ENCODE results near the gene CCDC47. TPM values are rescaled to one million over a fixed set of nuclear protein-coding genes. Genes with fewer than 3 reads are reported as not detected.

The CCDC47 gene
- polyA plus RNA-seq, 1 donor (not counting 4 experiments of a cell fraction or from before 2014, with no cell fraction given) = 86.4 TPM

DNA sequence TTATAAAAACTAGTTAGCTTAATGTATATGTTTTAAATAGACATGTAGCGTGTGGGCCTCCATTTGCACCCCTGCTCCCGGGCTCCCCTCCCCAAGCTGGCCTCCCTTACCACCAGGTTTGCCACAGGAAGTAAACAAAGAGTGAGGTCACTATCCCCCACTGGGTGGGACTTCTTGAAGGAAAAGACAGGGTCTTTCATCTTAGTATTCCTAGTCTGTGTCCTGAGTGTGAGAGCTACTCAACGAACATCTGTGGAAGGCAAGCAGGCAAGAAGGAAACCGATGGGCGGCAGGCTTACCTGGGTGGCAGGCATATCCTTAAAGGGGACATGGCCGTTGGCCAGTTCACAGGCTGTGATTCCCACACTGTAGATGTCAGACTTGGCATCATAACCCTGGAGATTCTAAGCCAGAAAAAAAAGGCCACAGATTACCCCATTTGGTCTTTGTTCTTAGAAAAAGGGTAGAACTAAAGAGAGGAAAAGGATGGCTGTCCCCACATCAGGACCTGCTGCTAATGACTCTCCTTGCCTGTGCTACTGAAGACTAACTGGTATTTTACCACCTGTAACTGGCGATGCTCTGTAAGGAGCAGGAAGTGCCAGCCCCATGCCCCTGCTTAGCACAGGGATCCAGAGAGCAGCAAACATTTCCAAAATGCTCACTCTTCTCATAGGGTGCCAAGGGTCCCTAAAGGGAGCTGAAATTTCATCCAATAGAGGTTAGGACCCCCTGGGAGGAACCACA lies 66.9 kb downstream of the CCDC47 start:
- no peak overlapping the region for H3K4me2 ChIP-seq (ENCODE audit: control insufficient read depth, extremely low read depth, insufficient read depth, low read depth, low read length)
- H3K79me2 ChIP-seq (ENCODE audit: control insufficient read depth, insufficient read depth, low read length) = no peaks in the 10 kb centered on the region
- no peak overlapping the region for H2AFZ ChIP-seq (ENCODE audit: control insufficient read depth, low read length)
- dilution Hi-C loops (cut with MboI; ENCODE audit: extremely low pct_ligation_motif_present, low sequenced_read_pairs) = no loop called here
- no peak overlapping the region for H3K4me3 ChIP-seq (ENCODE audit: control insufficient read depth in 2 of 3, extremely low read depth in 1 of 3, insufficient read depth in 2 of 3, low read depth in 1 of 3, low read length in 3 of 3)
- FAIRE-seq (no peak), DNase-seq (ENCODE audit: low read depth, low spot score) (no peak)
- H3K9me1 ChIP-seq (ENCODE audit: control insufficient read depth, extremely low read depth, insufficient read depth, low read length) = no peaks in the 10 kb centered on the region
- no peaks in the 10 kb centered on the region for H4K20me1 ChIP-seq (ENCODE audit: control insufficient read depth, extremely low read depth, insufficient read depth, low read length)
- peaks cover 6 to 32% of the 10 kb centered on the region in 2 experiments for H3K36me3 ChIP-seq (ENCODE audit: control insufficient read depth in 2 of 2, extremely low read depth in 1 of 2, insufficient read depth in 2 of 2, low read length in 2 of 2)
- no peaks in the 10 kb centered on the region for H3K9me3 ChIP-seq (ENCODE audit: control insufficient read depth, low read depth, low read length)
- H3K4me1 ChIP-seq (ENCODE audit: control insufficient read depth, extremely low read depth, insufficient read depth, low read length) = no peaks in the 10 kb centered on the region
- no peak overlapping the region for H3K27ac ChIP-seq (ENCODE audit: control insufficient read depth, insufficient read depth, low read length)
- H3K9ac ChIP-seq (ENCODE audit: control insufficient read depth, extremely low read depth, insufficient read depth, low read length) = no peak overlapping the region
- TF ChIP-seq, protein P1, sequence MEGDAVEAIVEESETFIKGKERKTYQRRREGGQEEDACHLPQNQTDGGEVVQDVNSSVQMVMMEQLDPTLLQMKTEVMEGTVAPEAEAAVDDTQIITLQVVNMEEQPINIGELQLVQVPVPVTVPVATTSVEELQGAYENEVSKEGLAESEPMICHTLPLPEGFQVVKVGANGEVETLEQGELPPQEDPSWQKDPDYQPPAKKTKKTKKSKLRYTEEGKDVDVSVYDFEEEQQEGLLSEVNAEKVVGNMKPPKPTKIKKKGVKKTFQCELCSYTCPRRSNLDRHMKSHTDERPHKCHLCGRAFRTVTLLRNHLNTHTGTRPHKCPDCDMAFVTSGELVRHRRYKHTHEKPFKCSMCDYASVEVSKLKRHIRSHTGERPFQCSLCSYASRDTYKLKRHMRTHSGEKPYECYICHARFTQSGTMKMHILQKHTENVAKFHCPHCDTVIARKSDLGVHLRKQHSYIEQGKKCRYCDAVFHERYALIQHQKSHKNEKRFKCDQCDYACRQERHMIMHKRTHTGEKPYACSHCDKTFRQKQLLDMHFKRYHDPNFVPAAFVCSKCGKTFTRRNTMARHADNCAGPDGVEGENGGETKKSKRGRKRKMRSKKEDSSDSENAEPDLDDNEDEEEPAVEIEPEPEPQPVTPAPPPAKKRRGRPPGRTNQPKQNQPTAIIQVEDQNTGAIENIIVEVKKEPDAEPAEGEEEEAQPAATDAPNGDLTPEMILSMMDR (optimal IDR thresholded peaks at IDR 0.05 in 1 of 3, IDR thresholded peaks at IDR 0.05 in 1 of 3, conservative IDR thresholded peaks at IDR 0.05 in 1 of 3; ENCODE audit: extremely low read depth in 1 of 3, insufficient read depth in 2 of 3, low read length in 3 of 3) = no peak
- TF ChIP-seq EZH2 (IDR thresholded peaks at IDR 0.05; ENCODE audit: low read length) = no peak
- H3K27me3 ChIP-seq (ENCODE audit: control insufficient read depth, extremely low read depth, insufficient read depth, low read length) = no peaks in the 10 kb centered on the region

DNA sequence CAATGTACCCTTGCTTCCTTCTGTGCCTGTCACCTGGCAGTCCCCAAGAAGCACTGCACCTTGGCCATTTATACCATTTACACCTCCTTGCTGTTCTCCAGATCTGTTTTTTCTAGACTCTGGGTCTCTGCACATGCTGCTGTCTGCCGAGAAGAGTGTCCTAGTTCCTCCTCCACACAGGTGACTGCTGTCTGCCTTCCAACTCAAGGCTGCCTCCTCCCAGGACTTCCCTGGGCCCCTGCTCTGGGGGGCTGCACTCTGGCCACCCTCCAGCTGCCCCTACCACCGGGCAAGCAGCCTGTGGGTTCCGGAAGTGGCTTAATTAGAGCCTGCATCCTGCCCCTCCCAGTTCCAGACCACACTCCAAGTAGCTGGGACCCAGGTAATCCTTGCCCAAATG lies 67.7 kb downstream of the CCDC47 start:
- Histone ChIP-seq H2AFZ (ENCODE audit: control insufficient read depth, low read length) (no peak overlapping the region), H4K20me1 (ENCODE audit: control insufficient read depth, extremely low read depth, insufficient read depth, low read length) (no peaks in the 10 kb centered on the region), H3K9me1 (ENCODE audit: control insufficient read depth, extremely low read depth, insufficient read depth, low read length) (no peaks in the 10 kb centered on the region), H3K4me2 (ENCODE audit: control insufficient read depth, extremely low read depth, insufficient read depth, low read depth, low read length) (no peak overlapping the region), H3K9ac (ENCODE audit: control insufficient read depth, extremely low read depth, insufficient read depth, low read length) (no peak overlapping the region), H3K36me3 (ENCODE audit: control insufficient read depth in 2 of 2, extremely low read depth in 1 of 2, insufficient read depth in 2 of 2, low read length in 2 of 2) (peaks cover 4 to 29% of the 10 kb centered on the region in 2 experiments), H3K9me3 (ENCODE audit: control insufficient read depth, low read depth, low read length) (no peaks in the 10 kb centered on the region), H3K4me3 (ENCODE audit: control insufficient read depth in 2 of 3, extremely low read depth in 1 of 3, insufficient read depth in 2 of 3, low read depth in 1 of 3, low read length in 3 of 3) (no peak overlapping the region), H3K27me3 (ENCODE audit: control insufficient read depth, extremely low read depth, insufficient read depth, low read length) (no peaks in the 10 kb centered on the region), H3K79me2 (ENCODE audit: control insufficient read depth, insufficient read depth, low read length) (no peaks in the 10 kb centered on the region), H3K4me1 (ENCODE audit: control insufficient read depth, extremely low read depth, insufficient read depth, low read length) (no peaks in the 10 kb centered on the region), H3K27ac (ENCODE audit: control insufficient read depth, insufficient read depth, low read length) (no peak overlapping the region)
- dilution Hi-C loops (cut with MboI; ENCODE audit: extremely low pct_ligation_motif_present, low sequenced_read_pairs) = no loop called here
- TF ChIP-seq, protein P1 (optimal IDR thresholded peaks at IDR 0.05 in 1 of 3, IDR thresholded peaks at IDR 0.05 in 1 of 3, conservative IDR thresholded peaks at IDR 0.05 in 1 of 3; ENCODE audit: extremely low read depth in 1 of 3, insufficient read depth in 2 of 3, low read length in 3 of 3) = no peak
- no peak for TF ChIP-seq EZH2 (IDR thresholded peaks at IDR 0.05; ENCODE audit: low read length)
- FAIRE-seq (no peak), DNase-seq (ENCODE audit: low read depth, low spot score) (no peak)
